Measurements from ENCODE around the gene PRKAR2A.
"Not testable (repeated sequence)": the region's sequence is repeated elsewhere in the genome, so short reads cannot be mapped to it uniquely, and the experiment has no call there.

Gene PRKAR2A

GRCh38 chr3:48819234-48820221 is 28.1 kb downstream of the PRKAR2A start:
- H3K4me3 ChIP-seq (ENCODE audit: low read length): no peak overlapping the region
- TF ChIP-seq ZNF274 (IDR thresholded peaks at IDR 0.05; ENCODE audit: low read depth, low read length): no peak

GRCh38 chr3:48811524-48811923 is 36.1 kb downstream of the PRKAR2A start:
- no peak overlapping the region for H3K4me3 ChIP-seq (ENCODE audit: low read length)
- no peak for TF ChIP-seq ZNF274 (IDR thresholded peaks at IDR 0.05; ENCODE audit: low read depth, low read length)

GRCh38 chr3:48804930-48805329 is 42.7 kb downstream of the PRKAR2A start:
- no peak overlapping the region for H3K4me3 ChIP-seq (ENCODE audit: low read length)
- TF ChIP-seq ZNF274 (IDR thresholded peaks at IDR 0.05; ENCODE audit: low read depth, low read length): no peak

GRCh38 chr3:48800831-48801230 is 46.8 kb downstream of the PRKAR2A start:
- H3K4me3 ChIP-seq (ENCODE audit: low read length): not testable (repeated sequence)

GRCh38 chr3:48798998-48799397 is 48.7 kb downstream of the PRKAR2A start:
- TF ChIP-seq ZNF274 (IDR thresholded peaks at IDR 0.05; ENCODE audit: low read depth, low read length): no peak
- H3K4me3 ChIP-seq (ENCODE audit: low read length): no peak overlapping the region

- no peak for TF ChIP-seq ZNF274 (IDR thresholded peaks at IDR 0.05; ENCODE audit: low read depth, low read length)
Observed at GRCh38 chr3:48797626-48798025, 50.0 kb downstream of the PRKAR2A start.

GRCh38 chr3:48795997-48796732 is 51.5 kb downstream of the PRKAR2A start:
- H3K4me3 ChIP-seq (ENCODE audit: low read length): no peak overlapping the region
- TF ChIP-seq ZNF274 (IDR thresholded peaks at IDR 0.05; ENCODE audit: low read depth, low read length): no peak

More at GRCh38 chr3:48797626-48798025, 50.0 kb downstream of the PRKAR2A start:
- H3K4me3 ChIP-seq (ENCODE audit: low read length): no peak overlapping the region

GRCh38 chr3:48793484-48793883 is 54.2 kb downstream of the PRKAR2A start:
- not testable (repeated sequence) for H3K4me3 ChIP-seq (ENCODE audit: low read length)

- no peak overlapping the region for H3K4me3 ChIP-seq (ENCODE audit: low read length)
- no peak for TF ChIP-seq ZNF274 (IDR thresholded peaks at IDR 0.05; ENCODE audit: low read depth, low read length)
Observed at GRCh38 chr3:48789665-48790064, 58.0 kb downstream of the PRKAR2A start.

GRCh38 chr3:48788544-48789162 is 59.0 kb downstream of the PRKAR2A start:
- TF ChIP-seq ZNF274 (IDR thresholded peaks at IDR 0.05; ENCODE audit: low read depth, low read length): no peak
- no peak overlapping the region for H3K4me3 ChIP-seq (ENCODE audit: low read length)

- no peak for TF ChIP-seq ZNF274 (IDR thresholded peaks at IDR 0.05; ENCODE audit: low read depth, low read length)
- no peak overlapping the region for H3K4me3 ChIP-seq (ENCODE audit: low read length)
Observed at GRCh38 chr3:48784426-48785120, 63.1 kb downstream of the PRKAR2A start.

GRCh38 chr3:48783304-48783703 is 64.4 kb downstream of the PRKAR2A start:
- TF ChIP-seq ZNF274 (IDR thresholded peaks at IDR 0.05; ENCODE audit: low read depth, low read length): no peak
- no peak overlapping the region for H3K4me3 ChIP-seq (ENCODE audit: low read length)

GRCh38 chr3:48782046-48782445 is 65.6 kb downstream of the PRKAR2A start:
- no peak for TF ChIP-seq ZNF274 (IDR thresholded peaks at IDR 0.05; ENCODE audit: low read depth, low read length)
- H3K4me3 ChIP-seq (ENCODE audit: low read length): no peak overlapping the region

- H3K4me3 ChIP-seq (ENCODE audit: low read length): not testable (repeated sequence)
Observed at GRCh38 chr3:48778565-48778964, 69.1 kb downstream of the PRKAR2A start.
